ENCODE data around the gene CELF5.
A peak's percentile ranks its signal among the peaks of the same experiment; 100 is the strongest.

CELF5 gene

GRCh38 chr19:3266792-3267514, 42.5 kb downstream of the CELF5 start (continued):
- TF ChIP-seq, protein P1, sequence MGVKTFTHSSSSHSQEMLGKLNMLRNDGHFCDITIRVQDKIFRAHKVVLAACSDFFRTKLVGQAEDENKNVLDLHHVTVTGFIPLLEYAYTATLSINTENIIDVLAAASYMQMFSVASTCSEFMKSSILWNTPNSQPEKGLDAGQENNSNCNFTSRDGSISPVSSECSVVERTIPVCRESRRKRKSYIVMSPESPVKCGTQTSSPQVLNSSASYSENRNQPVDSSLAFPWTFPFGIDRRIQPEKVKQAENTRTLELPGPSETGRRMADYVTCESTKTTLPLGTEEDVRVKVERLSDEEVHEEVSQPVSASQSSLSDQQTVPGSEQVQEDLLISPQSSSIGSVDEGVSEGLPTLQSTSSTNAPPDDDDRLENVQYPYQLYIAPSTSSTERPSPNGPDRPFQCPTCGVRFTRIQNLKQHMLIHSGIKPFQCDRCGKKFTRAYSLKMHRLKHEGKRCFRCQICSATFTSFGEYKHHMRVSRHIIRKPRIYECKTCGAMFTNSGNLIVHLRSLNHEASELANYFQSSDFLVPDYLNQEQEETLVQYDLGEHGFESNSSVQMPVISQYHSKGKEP (tag by site-specific recombination; IDR thresholded peaks at IDR 0.05) = no peak
- TF ChIP-seq, protein P2, sequence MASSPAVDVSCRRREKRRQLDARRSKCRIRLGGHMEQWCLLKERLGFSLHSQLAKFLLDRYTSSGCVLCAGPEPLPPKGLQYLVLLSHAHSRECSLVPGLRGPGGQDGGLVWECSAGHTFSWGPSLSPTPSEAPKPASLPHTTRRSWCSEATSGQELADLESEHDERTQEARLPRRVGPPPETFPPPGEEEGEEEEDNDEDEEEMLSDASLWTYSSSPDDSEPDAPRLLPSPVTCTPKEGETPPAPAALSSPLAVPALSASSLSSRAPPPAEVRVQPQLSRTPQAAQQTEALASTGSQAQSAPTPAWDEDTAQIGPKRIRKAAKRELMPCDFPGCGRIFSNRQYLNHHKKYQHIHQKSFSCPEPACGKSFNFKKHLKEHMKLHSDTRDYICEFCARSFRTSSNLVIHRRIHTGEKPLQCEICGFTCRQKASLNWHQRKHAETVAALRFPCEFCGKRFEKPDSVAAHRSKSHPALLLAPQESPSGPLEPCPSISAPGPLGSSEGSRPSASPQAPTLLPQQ (tag by site-specific recombination; IDR thresholded peaks at IDR 0.05) = no peak

- H3K9me3 ChIP-seq (ENCODE audit: control insufficient read depth, insufficient read depth, low read depth, low read length) = no peaks in the 10 kb centered on the region
- peaks cover 2% of the 10 kb centered on the region; the same call in 1 of the 2 replicates for H3K4me1 ChIP-seq (ENCODE audit: control insufficient read depth, insufficient read depth, low read length)
- no peaks in the 10 kb centered on the region for H3K36me3 ChIP-seq (ENCODE audit: control insufficient read depth in 2 of 2, insufficient read depth in 1 of 2, low read length in 2 of 2)
- CTCF ChIA-PET = no interaction called here
- H3K4me3 ChIP-seq (ENCODE audit: low read depth, low read length) = no peak overlapping the region
- POLR2A ChIA-PET = no interaction called here
- H3K27ac ChIP-seq (ENCODE audit: extremely low read depth, low read depth, low read length) = no peak overlapping the region
- TF ChIP-seq ZNF341 (tag by site-specific recombination; IDR thresholded peaks at IDR 0.05; ENCODE audit: low read depth) = no peak
- TF ChIP-seq, protein P3, sequence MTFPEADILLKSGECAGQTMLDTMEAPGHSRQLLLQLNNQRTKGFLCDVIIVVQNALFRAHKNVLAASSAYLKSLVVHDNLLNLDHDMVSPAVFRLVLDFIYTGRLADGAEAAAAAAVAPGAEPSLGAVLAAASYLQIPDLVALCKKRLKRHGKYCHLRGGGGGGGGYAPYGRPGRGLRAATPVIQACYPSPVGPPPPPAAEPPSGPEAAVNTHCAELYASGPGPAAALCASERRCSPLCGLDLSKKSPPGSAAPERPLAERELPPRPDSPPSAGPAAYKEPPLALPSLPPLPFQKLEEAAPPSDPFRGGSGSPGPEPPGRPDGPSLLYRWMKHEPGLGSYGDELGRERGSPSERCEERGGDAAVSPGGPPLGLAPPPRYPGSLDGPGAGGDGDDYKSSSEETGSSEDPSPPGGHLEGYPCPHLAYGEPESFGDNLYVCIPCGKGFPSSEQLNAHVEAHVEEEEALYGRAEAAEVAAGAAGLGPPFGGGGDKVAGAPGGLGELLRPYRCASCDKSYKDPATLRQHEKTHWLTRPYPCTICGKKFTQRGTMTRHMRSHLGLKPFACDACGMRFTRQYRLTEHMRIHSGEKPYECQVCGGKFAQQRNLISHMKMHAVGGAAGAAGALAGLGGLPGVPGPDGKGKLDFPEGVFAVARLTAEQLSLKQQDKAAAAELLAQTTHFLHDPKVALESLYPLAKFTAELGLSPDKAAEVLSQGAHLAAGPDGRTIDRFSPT (tag by site-specific recombination; IDR thresholded peaks at IDR 0.05) = 0 out of 2 replicates have a peak, but pooled peaks have one; percentile 22
Observed at GRCh38 chr19:3268326-3268725, 43.9 kb downstream of the CELF5 start.

- Histone ChIP-seq H3K4me3 (ENCODE audit: low read depth, low read length) (no peak overlapping the region), H3K9me3 (ENCODE audit: control insufficient read depth, insufficient read depth, low read depth, low read length) (no peaks in the 10 kb centered on the region), H3K36me3 (ENCODE audit: control insufficient read depth in 2 of 2, insufficient read depth in 1 of 2, low read length in 2 of 2) (no peaks in the 10 kb centered on the region), H3K4me1 (ENCODE audit: control insufficient read depth, insufficient read depth, low read length) (peaks cover 2% of the 10 kb centered on the region; the same call in 1 of the 2 replicates), H3K27ac (ENCODE audit: extremely low read depth, low read depth, low read length) (no peak overlapping the region)
- POLR2A ChIA-PET = no interaction called here
- CTCF ChIA-PET = interaction anchor here (0.7 to 1.1 kb wide), 2 partner anchors 18 to 63 kb away, joined by 3 read pairs; no protein-coding TSS in a partner anchor
- peak; percentile 88 for TF ChIP-seq ZNF16 (tag by site-specific recombination; IDR thresholded peaks at IDR 0.05; ENCODE audit: low read depth)
- TF ChIP-seq PRDM6 (tag by site-specific recombination; IDR thresholded peaks at IDR 0.05) = no peak
- TF ChIP-seq ELK4 (IDR thresholded peaks at IDR 0.05; ENCODE audit: borderline replicate concordance, low read depth, low read length) = no peak
Observed at GRCh38 chr19:3268763-3269162, 44.3 kb downstream of the CELF5 start.

- no peak overlapping the region for H3K4me3 ChIP-seq (ENCODE audit: low read depth, low read length)
- POLR2A ChIA-PET = no interaction called here
- H3K27ac ChIP-seq (ENCODE audit: extremely low read depth, low read depth, low read length) = no peak overlapping the region
- H3K4me1 ChIP-seq (ENCODE audit: control insufficient read depth, insufficient read depth, low read length) = peaks cover 2% of the 10 kb centered on the region; the same call in 1 of the 2 replicates
- no peaks in the 10 kb centered on the region for H3K36me3 ChIP-seq (ENCODE audit: control insufficient read depth in 2 of 2, insufficient read depth in 1 of 2, low read length in 2 of 2)
- CTCF ChIA-PET = interaction anchor here (0.6 to 1.2 kb wide), 3 partner anchors 12 to 159 kb away, joined by 3 to 4 read pairs (median 3); no protein-coding TSS in a partner anchor
- no peaks in the 10 kb centered on the region for H3K9me3 ChIP-seq (ENCODE audit: control insufficient read depth, insufficient read depth, low read depth, low read length)
- TF ChIP-seq ZNF16 (tag by site-specific recombination; IDR thresholded peaks at IDR 0.05; ENCODE audit: low read depth) (peak; percentile 94), ZFHX2 (tag by site-specific recombination; conservative IDR thresholded peaks at IDR 0.05) (0 out of 2 replicates have a peak, but pooled peaks have one; percentile 10), ZNF626 (tag by site-specific recombination; IDR thresholded peaks at IDR 0.05) (no peak)
Observed at GRCh38 chr19:3269916-3270671, 45.6 kb downstream of the CELF5 start.
